RWPE1 (cell line): ENCODE measurements around the gene CYTH3.

ENCODE experiments used
- CTCF ChIA-PET: fragments of 350-600 bp; sonication (Branson Sonifier 250); formaldehyde crosslinking; extraction: SDS; loops from one replicate; lab custom pipeline; 2021; lab: Yijun Ruan, JAX
- POLR2A ChIA-PET: fragments of 400-600 bp; formaldehyde crosslinking; extraction: SDS; loops from one replicate; lab custom pipeline; 2020; ENCODE audit warnings: antibody characterized with exemption; ENCODE audit not compliant: low non-redundant PET; lab: Yijun Ruan, JAX
- DNase-seq: peaks from one replicate; pipeline ENCODE4 v3.0.0; 2012; ENCODE audit warnings: low spot score
- H3K27ac ChIP-seq: fragments of 450-650 bp; 2 replicates; pipeline ENCODE4 v1.5.1; 2017
- CTCF ChIP-seq: fragments of 450-650 bp; conservative IDR thresholded peaks from 2 replicates; pipeline ENCODE4 v1.5.1; 2017; ENCODE audit warnings: low read depth, mild to moderate bottlenecking

The CYTH3 gene

GRCh38 chr7:6208573-6209328 is 63.7 kb downstream of the CYTH3 start:
- DNase-seq = no peak
- no peak overlapping the region for H3K27ac ChIP-seq
- CTCF ChIA-PET = interaction anchor here (0.6 kb wide), 1 partner anchor 10 kb away, joined by 5 read pairs; no protein-coding TSS in a partner anchor
- no peak for TF ChIP-seq CTCF
- POLR2A ChIA-PET = no interaction called here

GRCh38 chr7:6205971-6206660 is 66.3 kb downstream of the CYTH3 start:
- DNase-seq = no peak
- H3K27ac ChIP-seq = no peak overlapping the region
- POLR2A ChIA-PET = no interaction called here
- no peak for TF ChIP-seq CTCF
- CTCF ChIA-PET = no interaction called here

DNA sequence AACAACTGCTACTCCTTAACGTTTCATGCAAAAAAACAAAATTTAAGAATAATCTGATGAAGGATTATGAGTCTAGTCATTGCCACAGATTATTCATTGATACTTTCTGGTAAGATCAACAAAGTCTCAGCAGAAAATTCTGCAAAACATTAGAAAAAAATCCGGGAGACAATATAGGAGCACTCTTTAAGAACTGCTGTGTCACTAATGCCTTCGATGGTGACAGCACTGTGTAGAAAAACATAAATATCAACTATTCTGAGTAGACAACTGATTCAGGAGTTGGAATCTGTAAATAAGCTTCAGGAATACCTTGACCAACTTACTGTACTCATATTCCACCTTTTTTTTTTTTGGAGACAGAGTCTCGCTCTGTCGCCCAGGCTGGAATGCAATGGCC is 69.0 kb downstream of the CYTH3 start:
- ChIA-PET CTCF (no interaction called here), POLR2A (no interaction called here)

GRCh38 chr7:6202117-6202516 is 70.3 kb downstream of the CYTH3 start:
- POLR2A ChIA-PET = no interaction called here
- CTCF ChIA-PET = no interaction called here
- no peak for DNase-seq
- no peak overlapping the region for H3K27ac ChIP-seq
- no peak for TF ChIP-seq CTCF

More for the DNA sequence above, 69.0 kb downstream of the CYTH3 start:
- no peak overlapping the region for H3K27ac ChIP-seq
- no peak for TF ChIP-seq CTCF
- no peak for DNase-seq

GRCh38 chr7:6200971-6201370 is 71.5 kb downstream of the CYTH3 start:
- CTCF ChIA-PET = no interaction called here
- no peak for TF ChIP-seq CTCF
- DNase-seq = no peak
- no peak overlapping the region for H3K27ac ChIP-seq
- POLR2A ChIA-PET = no interaction called here

- H3K27ac ChIP-seq = no peak overlapping the region
- TF ChIP-seq CTCF = no peak
- DNase-seq = no peak
These were observed 73.5 kb downstream of the CYTH3 start for GRCh38 chr7:6198689-6199595.

More at GRCh38 chr7:6198689-6199595, 73.5 kb downstream of the CYTH3 start:
- CTCF ChIA-PET = interaction anchor here (0.7 kb wide), 1 partner anchor 672 kb away, joined by 4 read pairs; no protein-coding TSS in a partner anchor
- POLR2A ChIA-PET = no interaction called here
